Activated T-cell treated with anti-CD3 and anti-CD28 coated beads, Interleukin-2, amount 50 U/mL, for 1 hour (primary cell): ENCODE measurements around the gene KRTAP9-4.
"Not testable (repeated sequence)": the region's sequence is repeated elsewhere in the genome, so short reads cannot be mapped to it uniquely, and the experiment has no call there.

ENCODE experiments used
- DNase-seq: peaks from one replicate; pipeline ENCODE4 v3.0.0-alpha.2; 2020

Gene KRTAP9-4

GRCh38 chr17:41249637-41250240, at the start of gene KRTAP9-4:
TSS of gene KRTAP9-4 (plus strand) at chr17:41249687. CDS start at chr17:41249721, 34 bp downstream.
- not testable (repeated sequence) for DNase-seq

GRCh38 chr17:41211845-41212466, 37.5 kb upstream of the KRTAP9-4 start:
- no peak for DNase-seq

- no peak for DNase-seq
Measured at GRCh38 chr17:41212524-41213169, 36.8 kb upstream of the KRTAP9-4 start.

GRCh38 chr17:41215681-41216080, 33.8 kb upstream of the KRTAP9-4 start:
- DNase-seq = no peak

GRCh38 chr17:41223821-41224220, 25.7 kb upstream of the KRTAP9-4 start:
- DNase-seq = no peak

GRCh38 chr17:41226051-41226450, 23.4 kb upstream of the KRTAP9-4 start:
- DNase-seq = no peak

- not testable (repeated sequence) for DNase-seq
Measured at GRCh38 chr17:41226598-41227095, 22.8 kb upstream of the KRTAP9-4 start, which contains the start of gene KRTAP9-2. TSS of gene KRTAP9-2 (plus strand) at chr17:41226648. CDS start at chr17:41226655, 7 bp downstream.

- no peak for DNase-seq
Measured at GRCh38 chr17:41230094-41230493, 19.4 kb upstream of the KRTAP9-4 start.

- DNase-seq = no peak
Measured at GRCh38 chr17:41231731-41232130, 17.8 kb upstream of the KRTAP9-4 start.

- not testable (repeated sequence) for DNase-seq
Measured at GRCh38 chr17:41232399-41233105, 16.9 kb upstream of the KRTAP9-4 start, which contains the start of gene KRTAP9-3. TSS of gene KRTAP9-3 (plus strand) at chr17:41232449. CDS start at chr17:41232502, 53 bp downstream.

- DNase-seq = not testable (repeated sequence)
Measured at GRCh38 chr17:41237116-41237515, 12.4 kb upstream of the KRTAP9-4 start.

GRCh38 chr17:41237949-41238437, 11.5 kb upstream of the KRTAP9-4 start, which contains the start of gene KRTAP9-8:
TSS of gene KRTAP9-8 (plus strand) at chr17:41237999. CDS start at chr17:41238052, 53 bp downstream.
- DNase-seq = not testable (repeated sequence)

- not testable (repeated sequence) for DNase-seq
Measured at GRCh38 chr17:41246995-41247787, 2.3 kb upstream of the KRTAP9-4 start.

GRCh38 chr17:41251261-41251660, 1.8 kb downstream of the KRTAP9-4 start:
- no peak for DNase-seq

GRCh38 chr17:41254861-41255260, 5.4 kb downstream of the KRTAP9-4 start:
- DNase-seq = no peak

- not testable (repeated sequence) for DNase-seq
Measured at GRCh38 chr17:41255381-41256290, 6.1 kb downstream of the KRTAP9-4 start, which contains the start of gene KRTAP9-9. TSS of gene KRTAP9-9 (plus strand) at chr17:41255384.

- no peak for DNase-seq
Measured at GRCh38 chr17:41256291-41256685, 6.8 kb downstream of the KRTAP9-4 start.

- no peak for DNase-seq
Measured at GRCh38 chr17:41258406-41258805, 8.9 kb downstream of the KRTAP9-4 start.

- no peak for DNase-seq
Measured at GRCh38 chr17:41263212-41263611, 13.7 kb downstream of the KRTAP9-4 start.

- DNase-seq = no peak
Measured at GRCh38 chr17:41264599-41264998, 15.1 kb downstream of the KRTAP9-4 start.

- no peak for DNase-seq
Measured at GRCh38 chr17:41265078-41265477, 15.6 kb downstream of the KRTAP9-4 start, which contains the start of gene KRTAP9-6. TSS of gene KRTAP9-6 (plus strand) at chr17:41265378. CDS start at chr17:41265378, 0 bp downstream.
